ENCODE data around the gene SPCS1. TPM values are rescaled to one million over a fixed set of nuclear protein-coding genes. Genes with fewer than 3 reads are reported as not detected.

Gene SPCS1
- total RNA-seq: 100 to 1,000 TPM; 152 to 188 (median 162) TPM

GRCh38 chr3:52705688-52706686 is at the start of gene SPCS1, which contains the start of gene GLT8D1:
Gene SPCS1, plus strand, starts transcription at chr3:52706106. Its CDS starts 141 bp downstream, at chr3:52706247.
Gene GLT8D1, minus strand, starts transcription at chr3:52705791. Its CDS starts 5,331 bp downstream, at chr3:52700460.
- Histone ChIP-seq H3K36me3 (peaks cover 0 to 23% of the 10 kb centered on the region in 2 donors), H3K27me3 (no peaks in the 10 kb centered on the region), H3K4me3 (peak within 1 kb of the TSS; percentile 79 to 97 (median 94)), H3K27ac (peak within 1 kb of the TSS; percentile 80 to 93 (median 85)), H3K4me1 (peaks cover 33 to 34% of the 10 kb centered on the region in 2 donors), H3K9me3 (no peaks in the 10 kb centered on the region)
- DNase-seq (peak; percentile 71 to 77), ATAC-seq (peak; percentile 93 to 94)
- intact Hi-C loops (cut with DNase I; ENCODE audit: low total_unique reads) (loop anchor here (1.0 to 5.0 kb wide), 2 partner anchors 21 to 341 kb away; partner anchors contain the start of genes PBRM1 and SFMBT1), in situ Hi-C loops (cut with MboI; ENCODE audit: low sequenced_read_pairs in 4 of 4) (no loop called here)
- TF ChIP-seq CTCF (IDR thresholded peaks at IDR 0.05 in 4 of 5, conservative IDR thresholded peaks at IDR 0.05 in 1 of 5): no peak
- peak; percentile 50 to 74 for TF ChIP-seq POLR2A (IDR thresholded peaks at IDR 0.05)

- in situ Hi-C loops (cut with MboI; ENCODE audit: low sequenced_read_pairs in 4 of 4): no loop called here
- TF ChIP-seq CTCF (IDR thresholded peaks at IDR 0.05 in 4 of 5, conservative IDR thresholded peaks at IDR 0.05 in 1 of 5): no peak
- TF ChIP-seq POLR2A (IDR thresholded peaks at IDR 0.05): no peak
- H3K4me1 ChIP-seq: no peaks in the 10 kb centered on the region
- H3K27ac ChIP-seq: no peak overlapping the region
- no peaks in the 10 kb centered on the region for H3K9me3 ChIP-seq
- DNase-seq (no peak), ATAC-seq (no peak)
- peaks cover 2 to 85% of the 10 kb centered on the region in 2 donors for H3K36me3 ChIP-seq
- intact Hi-C loops (cut with DNase I; ENCODE audit: low total_unique reads): no loop called here
- H3K27me3 ChIP-seq: no peaks in the 10 kb centered on the region
- no peak overlapping the region for H3K4me3 ChIP-seq
These were observed 45.9 kb upstream of the SPCS1 start for GRCh38 chr3:52660046-52660445.

- in situ Hi-C loops (cut with MboI; ENCODE audit: low sequenced_read_pairs in 4 of 4): no loop called here
- TF ChIP-seq CTCF (IDR thresholded peaks at IDR 0.05 in 4 of 5, conservative IDR thresholded peaks at IDR 0.05 in 1 of 5): no peak
- no peak for TF ChIP-seq POLR2A (IDR thresholded peaks at IDR 0.05)
These were observed 42.8 kb upstream of the SPCS1 start for GRCh38 chr3:52663098-52663497.

GRCh38 chr3:52670621-52671521 is 35.0 kb upstream of the SPCS1 start:
- H3K4me3 ChIP-seq: no peak overlapping the region
- DNase-seq: peak; percentile 10 to 41
- H3K27me3 ChIP-seq: no peaks in the 10 kb centered on the region
- TF ChIP-seq POLR2A (IDR thresholded peaks at IDR 0.05) (no peak), CTCF (IDR thresholded peaks at IDR 0.05 in 4 of 5, conservative IDR thresholded peaks at IDR 0.05 in 1 of 5) (no peak)
- intact Hi-C loops (cut with DNase I; ENCODE audit: low total_unique reads): no loop called here
- H3K9me3 ChIP-seq: no peaks in the 10 kb centered on the region
- in situ Hi-C loops (cut with MboI; ENCODE audit: low sequenced_read_pairs in 4 of 4): no loop called here
- H3K36me3 ChIP-seq: peaks cover 0 to 61% of the 10 kb centered on the region in 2 donors
- peak; percentile 96 to 99 for ATAC-seq
- peak overlapping the region; percentile 3 to 77 (median 66) for H3K27ac ChIP-seq
- H3K4me1 ChIP-seq: peaks cover 0 to 4% of the 10 kb centered on the region in 2 donors

More at GRCh38 chr3:52663098-52663497, 42.8 kb upstream of the SPCS1 start:
- Histone ChIP-seq H3K36me3 (peaks cover 0 to 82% of the 10 kb centered on the region in 2 donors), H3K4me1 (no peaks in the 10 kb centered on the region), H3K27me3 (no peaks in the 10 kb centered on the region), H3K27ac (no peak overlapping the region), H3K9me3 (no peaks in the 10 kb centered on the region), H3K4me3 (no peak overlapping the region)
- ATAC-seq (no peak), DNase-seq (no peak)
- intact Hi-C loops (cut with DNase I; ENCODE audit: low total_unique reads): no loop called here
